Anterior cingulate cortex (tissue), 58 donors: ENCODE data around the gene SLC35A1.

Source experiments
- DNase-seq, 58 donors: peaks; one replicate each; lab custom pipeline; 2025; lab: John Stamatoyannopoulos, UW

Gene SLC35A1

DNA sequence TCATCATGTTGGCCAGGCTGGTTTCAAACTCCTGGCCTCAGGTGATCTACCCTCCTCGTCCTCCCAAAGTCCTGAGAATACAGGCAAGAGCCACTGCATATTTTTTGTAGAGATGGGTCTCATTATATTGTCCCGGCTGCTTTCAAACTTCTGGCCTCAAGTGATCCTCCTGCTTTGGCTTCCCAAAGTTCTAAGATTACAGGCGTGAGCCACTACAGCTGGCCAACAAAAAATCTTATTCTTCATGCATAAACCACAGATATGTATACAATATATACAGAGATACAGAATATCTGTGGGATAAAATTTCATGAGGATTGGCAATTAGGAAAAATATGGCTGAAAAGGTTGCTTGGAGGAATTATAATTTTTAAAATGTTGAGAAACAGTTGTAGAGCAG lies 49.9 kb downstream of the SLC35A1 start:
- no peak for DNase-seq

DNA sequence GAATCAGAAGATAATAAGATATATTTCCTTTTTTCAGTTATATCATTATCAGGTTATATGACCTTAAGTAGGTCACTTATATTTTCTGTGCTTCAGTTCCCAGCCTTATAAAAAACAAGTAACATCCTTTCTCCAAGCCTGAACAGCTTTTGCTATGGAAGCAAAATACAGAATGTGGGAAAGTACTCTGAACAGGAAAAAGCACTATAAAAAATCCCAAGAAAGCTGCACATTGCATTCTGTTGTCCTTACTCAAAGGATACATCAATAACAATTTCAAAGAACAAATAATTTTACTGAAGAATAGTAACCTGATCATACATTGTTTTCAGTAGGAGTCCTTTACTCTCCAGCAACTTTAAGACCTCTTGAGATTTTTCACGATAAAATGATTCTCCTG lies 56.4 kb downstream of the SLC35A1 start:
- DNase-seq: no peak

DNA sequence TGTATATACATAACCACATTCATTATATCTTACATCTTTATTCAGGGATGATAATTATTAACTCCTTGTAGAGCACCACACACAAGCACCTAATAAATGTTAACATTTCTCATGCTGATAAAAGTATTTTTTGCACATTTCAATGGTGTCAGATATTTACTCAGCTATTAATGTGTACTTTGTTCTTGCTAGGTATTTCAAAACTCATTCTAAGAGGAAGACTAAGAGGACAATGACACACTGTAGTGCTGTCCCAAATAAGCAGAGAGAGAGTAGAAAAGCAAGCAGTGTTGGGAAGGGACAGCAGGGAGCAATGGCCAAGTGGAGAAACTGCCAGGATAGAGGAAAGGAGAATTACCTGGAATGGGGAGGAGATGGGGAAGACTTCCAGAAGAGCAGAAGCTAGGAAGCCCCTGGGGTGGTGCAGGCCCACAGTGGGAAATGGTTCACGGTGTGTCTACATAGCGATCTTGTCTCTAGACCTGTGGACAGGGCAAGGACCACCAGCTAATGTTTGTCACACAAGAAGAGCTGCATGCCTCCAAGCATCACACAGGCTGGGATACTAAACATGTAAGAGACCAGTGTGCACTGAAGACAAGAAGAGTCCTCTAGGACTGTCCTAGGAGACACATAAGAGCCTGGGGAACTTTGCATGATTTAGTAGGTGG lies 61.7 kb downstream of the SLC35A1 start:
- DNase-seq: no peak

DNA sequence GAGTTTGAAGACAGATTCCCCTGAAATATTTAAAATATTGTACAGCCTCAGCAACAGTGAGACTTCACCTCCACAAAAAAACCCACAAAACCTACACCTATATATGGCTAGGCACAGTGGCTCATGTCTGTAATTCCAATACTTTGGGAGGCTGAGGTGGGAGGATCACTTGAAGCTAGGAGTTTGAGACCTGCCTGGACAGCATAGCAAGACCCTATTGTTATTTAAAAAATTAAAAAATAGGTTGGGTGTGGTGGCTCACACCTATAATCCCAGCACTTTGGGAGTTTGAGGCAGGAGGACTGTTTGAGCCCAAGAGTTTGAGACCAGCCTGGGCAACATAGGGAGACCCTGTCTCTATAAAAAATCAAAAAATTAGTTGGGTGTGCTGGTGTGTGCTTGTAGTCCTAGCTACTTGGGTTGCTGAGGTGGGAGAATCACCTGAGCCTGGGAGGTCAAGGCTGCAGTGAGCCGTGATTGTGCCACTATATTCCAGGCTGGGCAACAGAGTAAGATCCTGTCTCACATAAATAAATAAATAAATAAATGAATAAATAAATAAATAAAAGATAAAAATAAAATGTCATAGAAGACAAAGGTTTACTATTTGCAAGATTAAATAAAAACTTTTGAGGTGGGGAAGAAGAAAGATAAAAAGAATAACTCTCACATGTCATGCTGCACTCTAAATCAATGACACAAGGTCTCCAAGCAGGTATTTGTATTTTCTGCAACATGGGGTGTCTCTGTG lies 65.9 kb downstream of the SLC35A1 start:
- no peak for DNase-seq

DNA sequence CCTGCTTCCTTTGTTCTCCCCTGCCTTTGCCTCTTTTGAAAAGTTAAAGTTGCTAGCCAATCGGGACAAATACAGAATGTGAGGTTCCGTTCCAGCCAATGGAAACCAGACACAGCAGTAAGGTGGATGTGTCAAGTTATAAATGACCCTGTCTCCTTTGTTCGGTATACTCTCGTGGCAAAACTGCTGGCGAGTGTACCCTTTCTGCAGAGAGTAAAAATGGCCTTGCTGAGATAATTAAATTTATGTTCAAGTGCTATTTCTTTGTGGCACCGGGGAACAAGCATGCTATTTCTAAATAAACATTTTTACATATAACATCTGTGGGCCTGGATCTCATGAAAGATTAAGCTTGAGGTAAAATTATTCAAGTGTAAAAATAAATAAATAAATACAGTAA lies 66.8 kb downstream of the SLC35A1 start:
- DNase-seq: no peak

DNA sequence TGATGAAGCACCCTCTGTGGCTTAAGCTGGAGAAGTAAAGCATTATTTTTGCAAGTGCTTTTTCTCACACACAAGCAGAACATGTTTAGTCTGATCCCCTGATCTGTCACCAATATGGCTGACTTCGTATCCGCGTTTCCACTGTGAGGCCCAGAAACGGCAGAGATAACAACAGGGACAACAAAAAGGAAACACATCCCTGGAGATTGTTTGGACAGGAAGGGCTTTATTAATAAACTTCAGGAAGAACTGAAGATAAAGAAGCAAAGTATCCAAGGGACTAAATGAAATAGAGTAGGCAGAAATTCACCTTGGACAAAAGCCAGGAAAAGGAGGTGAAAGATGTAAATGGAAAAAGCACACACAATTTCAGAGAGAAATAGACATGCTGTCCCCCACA lies 67.8 kb downstream of the SLC35A1 start:
- DNase-seq: no peak

DNA sequence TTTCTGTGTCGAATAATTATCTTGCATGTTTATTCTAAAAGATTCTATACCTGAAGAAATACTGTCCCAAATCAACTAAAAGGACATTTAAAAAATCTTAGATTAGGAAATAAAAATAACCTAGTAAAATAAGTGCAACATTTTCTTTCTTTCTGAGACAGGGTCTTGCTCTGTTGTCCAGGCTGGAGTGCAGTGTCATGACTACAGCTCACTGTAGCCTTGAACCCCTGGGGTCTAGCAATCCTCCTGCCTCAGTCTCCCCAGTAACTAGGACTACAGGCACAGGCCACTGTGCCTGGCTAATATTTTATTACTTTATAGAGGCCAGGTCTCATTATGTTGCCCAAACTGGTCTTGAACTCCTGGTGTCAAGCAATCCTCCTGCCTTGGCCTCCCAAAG lies 68.3 kb downstream of the SLC35A1 start:
- DNase-seq: no peak

DNA sequence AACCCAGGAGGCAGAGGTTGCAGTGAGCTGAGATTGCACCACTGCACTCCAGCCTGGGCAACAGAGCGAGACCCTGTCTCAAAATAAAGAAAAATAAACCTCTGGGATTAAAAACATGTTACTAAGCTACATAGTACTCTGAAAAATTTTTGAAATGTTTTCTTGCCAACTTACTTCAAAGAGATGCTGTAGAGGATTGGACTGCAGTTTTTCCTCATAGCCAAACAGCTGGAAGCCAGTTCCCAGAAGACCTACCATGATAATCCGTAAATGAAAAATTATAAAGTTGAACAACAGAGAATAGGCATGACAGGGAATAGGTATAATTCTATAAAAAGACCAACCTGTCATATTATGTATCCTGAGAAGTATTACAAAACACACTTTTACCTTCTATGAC lies 69.0 kb downstream of the SLC35A1 start:
- DNase-seq: no peak

DNA sequence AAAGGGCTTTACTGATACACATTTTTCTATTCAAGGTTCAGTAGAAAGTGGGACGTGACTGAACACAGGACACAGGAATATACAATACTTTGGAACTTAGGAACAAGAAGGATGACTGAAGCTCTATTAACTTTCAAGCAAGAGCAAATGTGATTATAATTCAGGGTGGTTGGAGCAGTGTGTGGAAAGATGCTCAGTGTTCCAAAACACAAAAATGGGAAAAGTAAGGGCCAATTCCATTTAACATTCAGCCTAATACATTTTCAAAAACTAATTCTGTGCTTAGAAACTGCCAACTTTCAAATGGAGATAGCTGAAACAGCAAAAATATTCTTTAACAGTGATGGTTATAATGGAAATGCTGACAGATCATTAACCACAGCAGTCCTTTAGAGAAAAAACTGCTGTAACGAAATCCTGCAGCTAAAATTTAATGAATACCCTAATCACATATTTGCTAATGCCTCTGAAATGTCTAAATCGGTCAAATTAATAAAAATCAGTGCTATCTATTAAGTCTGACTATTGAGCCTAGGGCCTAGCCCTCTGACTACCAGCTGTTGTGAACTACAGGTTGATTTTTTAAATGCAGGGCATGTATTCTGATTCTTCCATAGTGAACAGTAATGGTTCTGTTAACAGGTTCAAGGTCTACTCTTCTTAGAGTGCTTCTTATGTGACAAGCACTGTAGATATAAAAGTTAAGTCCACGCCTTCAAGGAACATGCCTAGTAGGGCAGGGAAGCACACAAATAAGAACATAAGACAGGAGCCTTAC lies 71.1 kb downstream of the SLC35A1 start:
- DNase-seq: no peak

DNA sequence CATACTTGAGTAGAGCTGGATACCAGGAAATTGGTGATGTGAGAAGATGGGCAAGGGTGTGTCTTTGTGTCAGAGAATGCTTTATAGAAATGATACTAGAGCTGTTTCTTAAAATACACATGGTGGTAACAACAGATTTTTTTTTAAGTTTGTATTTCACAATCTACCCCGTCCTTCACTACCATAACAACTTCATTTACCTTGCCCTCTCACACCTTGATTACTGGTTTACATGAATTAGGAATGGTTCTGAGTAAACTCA lies 71.6 kb downstream of the SLC35A1 start:
- DNase-seq: no peak

DNA sequence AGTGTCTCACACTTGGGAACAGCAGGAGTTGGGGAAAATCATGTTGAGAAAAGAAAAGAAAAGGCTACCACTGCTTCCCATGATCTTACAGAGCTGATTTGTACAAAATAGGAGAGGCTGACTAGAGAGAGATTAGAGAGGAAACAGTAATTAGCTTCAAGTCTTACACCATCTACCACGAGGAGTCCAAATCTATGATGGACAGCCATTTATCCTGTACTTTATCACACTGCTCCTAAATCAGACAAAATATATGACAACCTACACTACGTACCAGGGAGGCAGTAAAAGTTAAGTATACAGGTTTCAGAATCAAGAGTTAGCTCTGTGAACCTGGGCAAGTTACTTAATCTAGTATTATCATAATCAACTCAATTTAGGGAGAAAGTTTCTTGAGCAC lies 79.0 kb downstream of the SLC35A1 start:
- DNase-seq: no peak

DNA sequence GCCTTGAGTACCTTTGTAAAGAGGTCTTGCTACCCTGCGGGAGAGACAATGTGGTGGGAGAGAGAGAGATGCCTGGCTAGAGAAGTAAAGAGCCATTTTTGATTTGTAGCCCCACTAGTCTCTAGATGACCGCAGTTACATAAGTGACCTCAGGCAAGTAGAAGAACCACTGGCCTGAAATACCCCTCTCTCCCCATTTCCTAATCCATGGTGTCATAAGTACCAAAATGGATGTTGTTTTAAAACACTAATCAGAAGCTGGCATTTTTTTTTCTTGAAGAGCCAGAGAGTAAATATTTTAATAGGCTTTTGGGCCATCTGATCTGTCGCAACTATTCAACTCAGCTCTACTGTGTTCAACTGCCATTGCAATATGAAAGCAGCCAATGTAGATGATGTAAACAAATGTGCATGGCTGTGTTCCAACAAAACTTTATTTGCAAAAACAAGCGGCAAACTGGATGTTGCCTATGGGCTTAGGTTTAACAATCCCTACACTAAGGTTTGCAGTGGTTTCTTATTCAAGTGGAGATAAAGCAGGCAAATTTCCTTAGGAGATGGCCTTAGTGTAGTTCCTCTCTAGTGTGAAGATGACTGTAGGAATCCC lies 80.5 kb downstream of the SLC35A1 start:
- DNase-seq: no peak

DNA sequence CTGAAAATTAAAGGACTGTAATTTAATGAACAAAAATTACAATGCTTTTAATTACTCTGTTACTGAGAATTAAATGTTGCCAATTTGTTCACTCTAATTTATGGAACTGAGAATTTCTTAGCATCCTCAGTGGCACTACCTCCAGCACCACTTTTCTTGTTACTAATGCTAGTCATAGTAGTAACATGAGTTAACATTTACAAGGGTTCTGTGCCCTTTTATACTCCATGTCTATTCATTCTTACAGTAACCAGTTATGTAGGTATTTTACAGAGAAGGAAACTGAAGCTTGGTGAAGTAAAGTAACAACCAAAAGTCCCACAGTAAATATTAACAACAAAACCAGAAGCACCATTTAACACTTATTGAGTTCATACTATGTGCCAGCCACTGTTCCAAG lies 82.7 kb downstream of the SLC35A1 start:
- no peak for DNase-seq

DNA sequence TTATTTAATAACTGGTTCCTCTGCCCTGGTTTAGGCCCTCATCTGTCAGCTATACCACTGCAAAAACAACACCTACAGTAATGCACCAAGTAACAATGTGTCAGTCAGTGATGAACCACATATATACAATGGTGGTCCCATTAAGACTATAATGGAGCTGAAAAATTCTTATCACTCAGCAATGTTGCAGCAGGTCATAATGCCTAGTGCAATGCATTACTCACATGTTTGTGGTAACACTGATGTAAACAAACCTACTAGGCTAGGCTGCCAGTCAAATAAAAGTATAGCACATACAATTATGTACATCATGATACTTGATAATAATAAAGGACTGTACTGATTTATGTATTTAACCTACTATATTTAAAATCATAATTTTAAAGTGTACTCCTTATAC lies 85.7 kb downstream of the SLC35A1 start:
- DNase-seq: no peak

DNA sequence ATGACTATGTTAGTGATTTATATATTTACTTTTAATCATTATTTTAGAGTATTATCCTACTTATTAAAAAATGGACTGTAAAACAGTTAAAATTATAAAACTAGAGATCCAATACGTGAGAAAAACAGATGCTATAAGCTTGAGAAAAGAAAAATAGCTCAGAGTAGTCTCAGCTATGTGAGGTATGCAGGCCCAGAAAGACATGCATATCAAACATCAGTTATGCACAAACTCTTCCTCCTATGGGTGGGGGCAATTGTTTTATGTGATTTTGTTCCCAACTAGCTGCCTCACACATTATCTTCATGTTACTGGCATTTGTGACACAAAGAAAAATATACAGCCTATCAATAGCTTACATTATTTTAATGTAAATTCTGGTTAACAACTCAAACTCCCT lies 88.2 kb downstream of the SLC35A1 start:
- DNase-seq: no peak
